Measurements from ENCODE around the gene POLR1A.

GRCh38 chr2:86118130-86118529, 12.4 kb upstream of the POLR1A start:
- TF ChIP-seq ISL1 (CRISPR knock-in tag; IDR thresholded peaks at IDR 0.05) (no peak), ZFP3 (CRISPR knock-in tag; IDR thresholded peaks at IDR 0.05) (no peak), ARNTL (CRISPR knock-in tag; IDR thresholded peaks at IDR 0.05; ENCODE audit: borderline replicate concordance, low read depth) (no peak), RARB (CRISPR knock-in tag; IDR thresholded peaks at IDR 0.05) (no peak), TSHZ2 (CRISPR knock-in tag; IDR thresholded peaks at IDR 0.05) (no peak), ESRRG (CRISPR knock-in tag; IDR thresholded peaks at IDR 0.05) (no peak), ZC3H10 (CRISPR knock-in tag; IDR thresholded peaks at IDR 0.05) (no peak), TCF4 (CRISPR knock-in tag; IDR thresholded peaks at IDR 0.05; ENCODE audit: borderline replicate concordance) (no peak), OSR1 (CRISPR knock-in tag; IDR thresholded peaks at IDR 0.05) (no peak)

All from SK-N-SH treated with all-trans-retinoic acid at 6 μM for 48 hours (cell line).